Neural progenitor cell (in vitro differentiated cells): ENCODE data around the gene SMCO3. TPM values are rescaled to one million over a fixed set of nuclear protein-coding genes. Genes with fewer than 3 reads are reported as not detected.
A peak's percentile ranks its signal among the peaks of the same experiment; 100 is the strongest.
"Not testable (repeated sequence)": the region's sequence is repeated elsewhere in the genome, so short reads cannot be mapped to it uniquely, and the experiment has no call there.

Experiments
- DNase-seq: peaks from one replicate; pipeline ENCODE4 v3.0.0-alpha.2; 2016; ENCODE audit warnings: low spot score
- H2AFZ ChIP-seq: fragments of 200-600 bp; sonication (generic); replicated peaks from 2 replicates; pipeline ENCODE4 v1.6.1; 2016; ENCODE audit warnings: antibody characterized with exemption
- H3F3A ChIP-seq: fragments of 200-600 bp; sonication (generic); 2 replicates; pipeline ENCODE4 v1.6.1; 2016; ENCODE audit warnings: antibody characterized with exemption, low read depth
- H3K27ac ChIP-seq: fragments of 200-600 bp; sonication (generic); 2 replicates; pipeline ENCODE4 v1.5.1; 2016; ENCODE audit warnings: mild to moderate bottlenecking
- H3K27me3 ChIP-seq: fragments of 200-600 bp; sonication (generic); 2 replicates; pipeline ENCODE4 v1.6.1; 2016; ENCODE audit warnings: mild to moderate bottlenecking, moderate library complexity
- H3K36me3 ChIP-seq: fragments of 200-600 bp; sonication (generic); 2 replicates; pipeline ENCODE4 v1.5.1; 2016
- H3K4me1 ChIP-seq: fragments of 200-600 bp; sonication (generic); 2 replicates; pipeline ENCODE4 v1.6.1; 2016; ENCODE audit warnings: mixed run types
- H3K4me2 ChIP-seq: fragments of 200-600 bp; sonication (generic); 2 replicates; pipeline ENCODE4 v1.6.1; 2016
- H3K4me3 ChIP-seq: fragments of 200-600 bp; sonication (generic); 2 replicates; pipeline ENCODE4 v1.5.1; 2016
- H3K79me2 ChIP-seq: fragments of 200-600 bp; sonication (generic); 2 replicates; pipeline ENCODE4 v1.6.1; 2016; ENCODE audit warnings: low read depth
- H3K9ac ChIP-seq: fragments of 200-600 bp; sonication (generic); 2 replicates; pipeline ENCODE4 v1.6.1; 2016
- H3K9me3 ChIP-seq: fragments of 200-600 bp; sonication (generic); 2 replicates; pipeline ENCODE4 v1.5.1; 2016; ENCODE audit warnings: low read depth
- H4K20me1 ChIP-seq: fragments of 200-600 bp; sonication (generic); 2 replicates; pipeline ENCODE4 v1.6.1; 2016; ENCODE audit warnings: low read depth
- H3K27ac Mint-ChIP-seq: 3 replicates; pipeline ENCODE4 v1.8.0; 2021; ENCODE audit warnings: mixed read lengths
- H3K27me3 Mint-ChIP-seq: 2 replicates; pipeline ENCODE4 v1.8.0; 2022; ENCODE audit warnings: low read depth, mild to moderate bottlenecking, inconsistent platforms, moderate library complexity, mixed read lengths; ENCODE audit not compliant: insufficient read depth
- H3K36me3 Mint-ChIP-seq: 3 replicates; pipeline ENCODE4 v1.8.0; 2021; ENCODE audit warnings: mixed read lengths
- H3K4me1 Mint-ChIP-seq: 3 replicates; pipeline ENCODE4 v1.8.0; 2021; ENCODE audit warnings: mixed read lengths
- H3K4me3 Mint-ChIP-seq: 3 replicates; pipeline ENCODE4 v1.8.0; 2021; ENCODE audit warnings: mild to moderate bottlenecking, moderate library complexity, mixed read lengths
- H3K9me3 Mint-ChIP-seq: 3 replicates; pipeline ENCODE4 v1.8.0; 2020; ENCODE audit warnings: mixed read lengths
- CTCF ChIP-seq: fragments of 200-600 bp; sonication (generic); IDR thresholded peaks from 2 replicates; pipeline ENCODE4 v1.5.1; 2017; ENCODE audit warnings: antibody characterized with exemption, mild to moderate bottlenecking
- EZH2 ChIP-seq: fragments of 200-600 bp; sonication (generic); IDR thresholded peaks from 2 replicates; pipeline ENCODE4 v1.6.1; 2017; ENCODE audit warnings: antibody characterized with exemption, mild to moderate bottlenecking, moderate library complexity
- EZH2phosphoT487 ChIP-seq: fragments of 200-600 bp; sonication (generic); IDR thresholded peaks from 2 replicates; pipeline ENCODE4 v1.6.1; 2017; ENCODE audit warnings: antibody characterized with exemption
- total RNA-seq: library from RNA; depleted of rRNA; stranded (reverse); fragments of >200 nt; gene quantifications from 2 replicates; pipeline ENCODE4 v1.2.3, GENCODE V29; 2015; ENCODE audit warnings: low replicate concordance

Gene SMCO3
- total RNA-seq, 1 donor from 2014 or later: not detected

- DNase-seq: no peak
- Histone ChIP-seq H2AFZ (no peak overlapping the region), H3K4me2 (peak overlapping the region; percentile 87), H3K36me3 (no peaks in the 10 kb centered on the region), H3K27me3 (no peaks in the 10 kb centered on the region), H3K9ac (no peak overlapping the region), H3K4me1 (peaks cover 8% of the 10 kb centered on the region), H3K79me2 (peaks cover 31% of the 10 kb centered on the region), H3K9me3 (no peaks in the 10 kb centered on the region), H4K20me1 (peaks cover 19% of the 10 kb centered on the region), H3K4me3 (peak overlapping the region; percentile 76), H3K27ac (no peak overlapping the region), H3F3A (peaks cover 40% of the 10 kb centered on the region)
- peaks cover 20% of the 10 kb centered on the region for H3K27me3 Mint-ChIP-seq
- no peak overlapping the region for H3K4me3 Mint-ChIP-seq
- peaks cover 16% of the 10 kb centered on the region for H3K4me1 Mint-ChIP-seq
- no peak overlapping the region for H3K27ac Mint-ChIP-seq
- TF ChIP-seq CTCF: no peak
- TF ChIP-seq EZH2phosphoT487: no peak
- no peak for TF ChIP-seq EZH2
- H3K9me3 Mint-ChIP-seq: peaks cover 3% of the 10 kb centered on the region
- peaks cover 15% of the 10 kb centered on the region for H3K36me3 Mint-ChIP-seq
These were observed 46.4 kb downstream of the SMCO3 start for GRCh38 chr12:14767617-14768016.

GRCh38 chr12:14766649-14767215, 47.2 kb downstream of the SMCO3 start:
- Histone ChIP-seq H3K27ac (no peak overlapping the region), H3K79me2 (peaks cover 31% of the 10 kb centered on the region), H3K4me2 (no peak overlapping the region), H3K4me3 (no peak overlapping the region), H3K9me3 (no peaks in the 10 kb centered on the region), H4K20me1 (peaks cover 19% of the 10 kb centered on the region), H3K27me3 (no peaks in the 10 kb centered on the region), H3K9ac (no peak overlapping the region), H3F3A (peaks cover 33% of the 10 kb centered on the region), H3K4me1 (peaks cover 1% of the 10 kb centered on the region), H2AFZ (no peak overlapping the region), H3K36me3 (no peaks in the 10 kb centered on the region)
- DNase-seq: no peak
- H3K27me3 Mint-ChIP-seq: peaks cover 18% of the 10 kb centered on the region
- H3K9me3 Mint-ChIP-seq: peaks cover 3% of the 10 kb centered on the region
- no peak overlapping the region for H3K27ac Mint-ChIP-seq
- no peak overlapping the region for H3K4me3 Mint-ChIP-seq
- no peak for TF ChIP-seq EZH2phosphoT487
- TF ChIP-seq EZH2: no peak
- no peak for TF ChIP-seq CTCF
- H3K36me3 Mint-ChIP-seq: peaks cover 15% of the 10 kb centered on the region
- peaks cover 11% of the 10 kb centered on the region for H3K4me1 Mint-ChIP-seq

- not testable (repeated sequence) for H3K27ac Mint-ChIP-seq
These were observed 48.0 kb downstream of the SMCO3 start for GRCh38 chr12:14766020-14766419.

GRCh38 chr12:14765398-14765797, 48.6 kb downstream of the SMCO3 start:
- no peaks in the 10 kb centered on the region for H3K36me3 ChIP-seq
- no peak overlapping the region for H2AFZ ChIP-seq
- no peak overlapping the region for H3K4me3 Mint-ChIP-seq
- H3K9ac ChIP-seq: no peak overlapping the region
- no peak overlapping the region for H3K4me3 ChIP-seq
- peaks cover 15% of the 10 kb centered on the region for H3K36me3 Mint-ChIP-seq
- no peak overlapping the region for H3K27ac ChIP-seq
- H4K20me1 ChIP-seq: peaks cover 19% of the 10 kb centered on the region
- no peaks in the 10 kb centered on the region for H3K27me3 ChIP-seq
- no peaks in the 10 kb centered on the region for H3K9me3 ChIP-seq
- no peak for DNase-seq
- peaks cover 5% of the 10 kb centered on the region for H3K4me1 Mint-ChIP-seq
- H3K27me3 Mint-ChIP-seq: peaks cover 10% of the 10 kb centered on the region
- peaks cover 3% of the 10 kb centered on the region for H3K9me3 Mint-ChIP-seq
- no peak overlapping the region for H3K4me2 ChIP-seq
- no peak overlapping the region for H3K27ac Mint-ChIP-seq
- peaks cover 20% of the 10 kb centered on the region for H3F3A ChIP-seq
- peaks cover 27% of the 10 kb centered on the region for H3K79me2 ChIP-seq
- TF ChIP-seq EZH2phosphoT487: no peak
- TF ChIP-seq CTCF: no peak
- TF ChIP-seq EZH2: no peak
- H3K4me1 ChIP-seq: no peaks in the 10 kb centered on the region

More at GRCh38 chr12:14766020-14766419, 48.0 kb downstream of the SMCO3 start:
- H3K9me3 ChIP-seq, H3K4me1 ChIP-seq, H3K9ac ChIP-seq, H3K4me2 ChIP-seq, H2AFZ ChIP-seq, H3K27ac ChIP-seq, H3K27me3 ChIP-seq, DNase-seq, H3K4me3 Mint-ChIP-seq, H3K4me3 ChIP-seq, H3K9me3 Mint-ChIP-seq, H3K36me3 ChIP-seq, H3K4me1 Mint-ChIP-seq: not testable (repeated sequence)
- Mint-ChIP-seq H3K36me3 (peaks cover 15% of the 10 kb centered on the region), H3K27me3 (peaks cover 16% of the 10 kb centered on the region)
- Histone ChIP-seq H4K20me1 (peaks cover 19% of the 10 kb centered on the region), H3K79me2 (peaks cover 31% of the 10 kb centered on the region), H3F3A (peaks cover 27% of the 10 kb centered on the region)

GRCh38 chr12:14759711-14760280, 54.2 kb downstream of the SMCO3 start:
- H3K27me3 Mint-ChIP-seq, H3K9me3 ChIP-seq, H3K36me3 Mint-ChIP-seq, H3K27ac ChIP-seq, H3K79me2 ChIP-seq, H3K4me1 ChIP-seq, H4K20me1 ChIP-seq, H3K4me1 Mint-ChIP-seq, H2AFZ ChIP-seq, H3K4me2 ChIP-seq, DNase-seq, H3K9ac ChIP-seq, H3K36me3 ChIP-seq, H3K4me3 Mint-ChIP-seq, H3K27ac Mint-ChIP-seq, H3F3A ChIP-seq, H3K4me3 ChIP-seq, H3K27me3 ChIP-seq: not testable (repeated sequence)
- peaks cover 10% of the 10 kb centered on the region for H3K9me3 Mint-ChIP-seq
